Fibroblast of lung (primary cell): Measurements from ENCODE around the gene NSUN2. TPM values are rescaled to one million over a fixed set of nuclear protein-coding genes. Genes with fewer than 3 reads are reported as not detected.

Source experiments
- DNase-seq, 2 donors: peaks; one replicate each; pipeline versions ENCODE4 v3.0.0 to v3.0.0-alpha.2; 2010; ENCODE audit warnings: low read depth in 2 of 2
- H2AFZ ChIP-seq: 2 replicates; pipeline ENCODE4 v1.5.1; 2012; ENCODE audit warnings: low read length, control low read depth, inconsistent platforms
- H3K27ac ChIP-seq: 2 replicates; pipeline ENCODE4 v1.5.1; 2011; ENCODE audit warnings: low read length, control low read depth; ENCODE audit not compliant: insufficient read depth
- H3K27me3 ChIP-seq: 2 replicates; pipeline ENCODE4 v1.5.1; 2011; ENCODE audit warnings: mild to moderate bottlenecking, low read length; ENCODE audit not compliant: control insufficient read depth, insufficient read depth
- H3K36me3 ChIP-seq: 2 replicates; pipeline ENCODE4 v1.5.1; 2011; ENCODE audit warnings: low read length; ENCODE audit not compliant: control insufficient read depth, insufficient read depth
- H3K4me1 ChIP-seq: 2 replicates; pipeline ENCODE4 v1.5.1; 2011; ENCODE audit warnings: low read length; ENCODE audit not compliant: control insufficient read depth, insufficient read depth; ENCODE audit errors: extremely low read depth
- H3K4me2 ChIP-seq: 2 replicates; pipeline ENCODE4 v1.5.1; 2011; ENCODE audit warnings: low read length, control low read depth; ENCODE audit not compliant: insufficient read depth; ENCODE audit errors: extremely low read depth
- H3K4me3 ChIP-seq, 4 experiments: fragments of 200-600 bp in 1 of 4; sonication (generic) in 1 of 4; replicated peaks in 1 of 4; 2 replicates each; pipeline ENCODE4 v1.5.1; 2011 to 2016; ENCODE audit warnings: low read length in 4 of 4, low read depth in 3 of 4, mild to moderate bottlenecking in 3 of 4, control low read depth in 2 of 4, inconsistent platforms in 1 of 4, mixed read lengths in 1 of 4; ENCODE audit not compliant: insufficient read depth in 1 of 4; ENCODE audit errors: control extremely low read depth in 1 of 4
- H3K79me2 ChIP-seq: 2 replicates; pipeline ENCODE4 v1.5.1; 2012; ENCODE audit warnings: mild to moderate bottlenecking, low read length, inconsistent platforms; ENCODE audit not compliant: control insufficient read depth, insufficient read depth
- H3K9ac ChIP-seq: 2 replicates; pipeline ENCODE4 v1.5.1; 2011; ENCODE audit warnings: mild to moderate bottlenecking, low read length, control low read depth; ENCODE audit not compliant: insufficient read depth
- H3K9me3 ChIP-seq: 2 replicates; pipeline ENCODE4 v1.5.1; 2012; ENCODE audit warnings: low read depth, low read length; ENCODE audit not compliant: control insufficient read depth, insufficient read depth
- H4K20me1 ChIP-seq: 2 replicates; pipeline ENCODE4 v1.5.1; 2011; ENCODE audit warnings: low read length; ENCODE audit not compliant: control insufficient read depth, insufficient read depth; ENCODE audit errors: extremely low read depth
- CTCF ChIP-seq, 2 donors: IDR thresholded peaks in 1 of 2; conservative IDR thresholded peaks in 1 of 2; 1 replicate in 1 of 2; 2 replicates in 1 of 2; pipeline ENCODE4 v1.5.1; 2011 to 2012; ENCODE audit warnings: low read length in 2 of 2, control low read depth in 1 of 2, inconsistent platforms in 1 of 2, low read depth in 1 of 2, mild to moderate bottlenecking in 1 of 2
- EZH2 ChIP-seq: IDR thresholded peaks from 2 replicates; pipeline ENCODE4 v1.5.1; 2012; ENCODE audit warnings: low read length, control low read depth, mild to moderate bottlenecking; ENCODE audit errors: missing control alignments
- polyA plus RNA-seq, 2 donors: library from polyadenylated mRNA; depleted of rRNA in 1 of 2; stranded (reverse) in 1 of 2; unstranded in 1 of 2; fragments of >200 nt; gene quantifications; 2 replicates each; pipeline ENCODE4 v1.2.1, GENCODE V29; 2011 to 2012; ENCODE audit warnings: missing spikeins in 1 of 2
- total RNA-seq: library from RNA; depleted of rRNA; stranded (reverse); fragments of >200 nt; gene quantifications from 2 replicates; pipeline ENCODE4 v1.2.1, GENCODE V29; 2014

The NSUN2 gene
- total and polyA plus RNA-seq, 2 donors (not counting 1 experiment from before 2014, with no cell fraction given), result 40.2 to 43.6 TPM

GRCh38 chr5:6680922-6681321 lies 48.1 kb upstream of the NSUN2 start:
- Histone ChIP-seq H3K27ac (no peak overlapping the region), H4K20me1 (no peaks in the 10 kb centered on the region), H3K36me3 (no peaks in the 10 kb centered on the region), H3K4me2 (no peak overlapping the region), H3K4me3 (no peak overlapping the region), H3K9me3 (no peaks in the 10 kb centered on the region), H2AFZ (no peak overlapping the region), H3K79me2 (no peaks in the 10 kb centered on the region), H3K27me3 (no peaks in the 10 kb centered on the region), H3K4me1 (no peaks in the 10 kb centered on the region), H3K9ac (no peak overlapping the region)
- DNase-seq, result no peak
- no peak for TF ChIP-seq EZH2

GRCh38 chr5:6678385-6678784 lies 45.5 kb upstream of the NSUN2 start:
- DNase-seq, result no peak
- Histone ChIP-seq H4K20me1 (no peaks in the 10 kb centered on the region), H3K9me3 (no peaks in the 10 kb centered on the region), H2AFZ (no peak overlapping the region), H3K4me2 (no peak overlapping the region), H3K36me3 (no peaks in the 10 kb centered on the region), H3K4me1 (no peaks in the 10 kb centered on the region), H3K27ac (no peak overlapping the region), H3K4me3 (no peak overlapping the region), H3K9ac (no peak overlapping the region), H3K79me2 (no peaks in the 10 kb centered on the region), H3K27me3 (no peaks in the 10 kb centered on the region)
- TF ChIP-seq EZH2, result no peak
- TF ChIP-seq CTCF (conservative IDR thresholded peaks at IDR 0.05 in 1 of 2, IDR thresholded peaks at IDR 0.05 in 1 of 2; ENCODE audit: low read depth in 1 of 2, low read length in 2 of 2), result no peak

- Histone ChIP-seq H3K4me3 (no peak overlapping the region), H3K79me2 (no peaks in the 10 kb centered on the region), H3K4me2 (no peak overlapping the region), H3K36me3 (no peaks in the 10 kb centered on the region), H4K20me1 (no peaks in the 10 kb centered on the region), H3K4me1 (no peaks in the 10 kb centered on the region), H3K27me3 (no peaks in the 10 kb centered on the region), H2AFZ (no peak overlapping the region), H3K9ac (no peak overlapping the region), H3K9me3 (no peaks in the 10 kb centered on the region), H3K27ac (no peak overlapping the region)
- no peak for TF ChIP-seq CTCF (conservative IDR thresholded peaks at IDR 0.05 in 1 of 2, IDR thresholded peaks at IDR 0.05 in 1 of 2; ENCODE audit: low read depth in 1 of 2, low read length in 2 of 2)
- peak in 1 of 2 donors; percentile 4 for DNase-seq
Measured at GRCh38 chr5:6676702-6677101, 43.9 kb upstream of the NSUN2 start.
